ENCODE results near the gene BTRC. TPM values are rescaled to one million over a fixed set of nuclear protein-coding genes. Genes with fewer than 3 reads are reported as not detected.

BTRC gene
- total and polyA plus RNA-seq, 12 donors = 9.5 to 49.9 (median 34.2) TPM

DNA sequence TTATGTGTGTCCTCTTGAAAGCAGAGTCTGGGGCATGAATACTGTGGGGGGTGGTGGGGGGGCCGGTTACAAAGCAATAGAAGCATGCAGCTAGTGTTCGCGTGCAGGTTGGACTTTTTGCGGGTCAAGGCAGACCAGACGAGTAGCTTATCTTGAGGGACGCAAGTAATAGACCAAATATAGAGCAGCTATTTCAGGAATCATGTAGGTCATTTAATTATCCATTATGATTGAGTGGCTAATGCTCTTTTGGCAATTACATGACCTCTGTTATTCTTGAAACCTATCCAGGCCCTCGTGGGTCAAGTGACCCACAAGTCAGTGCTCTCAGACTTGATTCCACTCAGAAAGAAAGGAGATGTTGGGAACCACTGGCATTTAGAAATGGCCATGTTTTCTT, 93.0 kb downstream of the BTRC start:
- intact Hi-C loops (cut with DNase I) = loop anchor here in 6 of 10 donors (2.0 to 10.0 kb wide), 5 partner anchors 142 to 232 kb away; no protein-coding TSS in a partner anchor
- peaks cover 0 to 49% (median 29%) of the 10 kb centered on the region in 9 donors for H3K4me1 ChIP-seq
- H3K4me3 ChIP-seq = no peak overlapping the region
- peak; percentile 34 to 91 (median 82) for ATAC-seq
- H3K27me3 ChIP-seq = no peaks in the 10 kb centered on the region
- H3K36me3 ChIP-seq = no peaks in the 10 kb centered on the region
- DNase-seq = peak; percentile 11 to 14
- H3K9me3 ChIP-seq = no peaks in the 10 kb centered on the region
- TF ChIP-seq, protein P1, sequence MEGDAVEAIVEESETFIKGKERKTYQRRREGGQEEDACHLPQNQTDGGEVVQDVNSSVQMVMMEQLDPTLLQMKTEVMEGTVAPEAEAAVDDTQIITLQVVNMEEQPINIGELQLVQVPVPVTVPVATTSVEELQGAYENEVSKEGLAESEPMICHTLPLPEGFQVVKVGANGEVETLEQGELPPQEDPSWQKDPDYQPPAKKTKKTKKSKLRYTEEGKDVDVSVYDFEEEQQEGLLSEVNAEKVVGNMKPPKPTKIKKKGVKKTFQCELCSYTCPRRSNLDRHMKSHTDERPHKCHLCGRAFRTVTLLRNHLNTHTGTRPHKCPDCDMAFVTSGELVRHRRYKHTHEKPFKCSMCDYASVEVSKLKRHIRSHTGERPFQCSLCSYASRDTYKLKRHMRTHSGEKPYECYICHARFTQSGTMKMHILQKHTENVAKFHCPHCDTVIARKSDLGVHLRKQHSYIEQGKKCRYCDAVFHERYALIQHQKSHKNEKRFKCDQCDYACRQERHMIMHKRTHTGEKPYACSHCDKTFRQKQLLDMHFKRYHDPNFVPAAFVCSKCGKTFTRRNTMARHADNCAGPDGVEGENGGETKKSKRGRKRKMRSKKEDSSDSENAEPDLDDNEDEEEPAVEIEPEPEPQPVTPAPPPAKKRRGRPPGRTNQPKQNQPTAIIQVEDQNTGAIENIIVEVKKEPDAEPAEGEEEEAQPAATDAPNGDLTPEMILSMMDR (IDR thresholded peaks at IDR 0.05) = no peak
- 32 to 44% methylated on average over 7 of the region's 7 CpGs for WGBS, 2 donors
- peak overlapping the region in 6 of 10 donors; percentile 47 to 61 (median 59) for H3K27ac ChIP-seq

DNA sequence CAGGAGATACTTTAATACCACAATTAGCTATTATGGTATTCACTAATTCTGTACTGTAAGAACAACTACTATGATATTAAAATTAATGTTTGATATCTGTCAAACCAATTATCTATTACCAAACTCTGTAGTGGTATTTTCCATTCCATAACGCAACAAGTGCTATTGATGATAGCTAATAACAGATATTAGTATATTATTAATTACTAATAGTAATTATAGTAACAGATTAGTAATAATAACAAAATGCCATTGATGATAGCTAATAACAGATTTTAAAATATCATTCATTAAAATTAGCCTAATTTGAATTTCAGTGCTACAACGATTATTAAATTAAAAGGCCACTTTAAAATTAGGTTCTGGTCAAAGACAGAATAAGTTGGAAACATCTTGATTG, 93.5 kb downstream of the BTRC start:
- ATAC-seq (no peak), DNase-seq (no peak)
- Histone ChIP-seq H3K27me3 (no peaks in the 10 kb centered on the region), H3K27ac (peak overlapping the region in 6 of 10 donors; percentile 47 to 61 (median 59)), H3K4me3 (no peak overlapping the region), H3K36me3 (no peaks in the 10 kb centered on the region), H3K4me1 (peaks cover 0 to 52% (median 29%) of the 10 kb centered on the region in 9 donors), H3K9me3 (no peaks in the 10 kb centered on the region)
- TF ChIP-seq, protein P1 (IDR thresholded peaks at IDR 0.05) = no peak
- 98 to 99% methylated on average over 2 of the region's 2 CpGs for WGBS, 2 donors
- intact Hi-C loops (cut with DNase I) = loop anchor here in 6 of 10 donors (2.0 to 10.0 kb wide), 5 partner anchors 143 to 233 kb away; no protein-coding TSS in a partner anchor

DNA sequence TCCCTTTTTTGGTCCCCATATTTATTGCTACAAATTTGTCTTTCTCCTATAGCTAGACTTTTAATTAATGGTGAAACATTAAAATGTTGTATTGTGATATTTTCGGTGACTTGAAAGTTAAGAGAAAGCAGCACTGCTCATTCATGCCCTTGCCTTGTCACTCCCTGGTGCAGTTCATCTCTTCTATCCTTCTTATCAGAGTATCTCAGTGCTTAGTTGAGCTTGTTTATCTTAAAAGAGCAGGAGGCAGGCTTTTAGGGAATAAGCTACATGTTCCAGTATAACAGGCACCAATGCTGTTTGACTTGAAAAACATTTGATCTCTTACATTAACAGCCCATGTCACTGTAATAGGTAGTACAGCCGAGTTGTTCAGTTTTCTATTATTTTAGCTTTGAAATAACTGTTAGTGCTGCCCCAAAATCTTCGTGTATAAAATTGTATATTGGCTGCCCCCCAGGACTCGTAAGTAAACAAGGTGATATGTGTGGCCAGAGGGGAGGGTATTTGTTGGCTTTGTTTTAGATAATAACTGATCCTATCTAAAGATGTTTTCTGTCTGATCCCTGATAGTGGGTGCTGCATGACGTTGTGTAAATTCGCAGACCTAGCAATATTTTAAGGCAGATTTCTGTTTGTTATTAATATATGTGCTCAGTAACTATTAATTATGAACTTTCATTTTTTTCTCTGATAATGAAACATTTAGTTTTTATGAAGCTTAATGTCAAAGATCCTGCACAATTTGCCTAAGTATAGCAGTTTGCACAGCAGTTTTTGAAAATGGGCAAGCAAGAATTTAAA, 96.5 kb downstream of the BTRC start:
- peak overlapping the region in 1 of 10 donors; percentile 7 for H3K27ac ChIP-seq
- ATAC-seq (no peak), DNase-seq (no peak)
- intact Hi-C loops (cut with DNase I) = no loop called here
- H3K4me1 ChIP-seq = peaks cover 0 to 55% (median 31%) of the 10 kb centered on the region in 9 donors
- WGBS, 2 donors = 64 to 66% methylated on average over 6 of the region's 6 CpGs
- H3K4me3 ChIP-seq = no peak overlapping the region
- H3K27me3 ChIP-seq = no peaks in the 10 kb centered on the region
- TF ChIP-seq, protein P1 (IDR thresholded peaks at IDR 0.05) = no peak
- no peaks in the 10 kb centered on the region for H3K36me3 ChIP-seq
- H3K9me3 ChIP-seq = no peaks in the 10 kb centered on the region

DNA sequence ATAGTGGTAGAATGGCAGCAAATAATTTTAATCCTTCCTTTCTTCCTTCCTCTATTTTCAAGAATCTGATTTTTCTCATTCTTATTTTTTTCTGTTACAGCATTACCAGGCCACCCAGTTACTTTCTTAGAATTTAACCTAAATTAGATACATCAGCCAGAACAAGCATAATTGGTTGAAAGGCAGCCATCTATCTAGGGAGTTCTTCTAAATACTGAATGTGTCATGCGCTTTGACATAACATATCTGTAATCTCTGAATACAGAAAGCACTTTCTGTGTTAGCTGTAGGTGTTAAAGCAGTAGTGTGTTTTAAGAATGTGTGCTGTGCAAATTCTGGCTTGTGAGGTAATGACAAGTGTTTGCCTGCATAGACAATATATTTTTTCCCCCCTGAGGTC, 97.3 kb downstream of the BTRC start:
- intact Hi-C loops (cut with DNase I) = no loop called here
- Histone ChIP-seq H3K4me3 (no peak overlapping the region), H3K27me3 (no peaks in the 10 kb centered on the region), H3K4me1 (peaks cover 0 to 47% (median 26%) of the 10 kb centered on the region in 9 donors), H3K36me3 (no peaks in the 10 kb centered on the region), H3K27ac (no peak overlapping the region), H3K9me3 (no peaks in the 10 kb centered on the region)
- TF ChIP-seq, protein P1 (IDR thresholded peaks at IDR 0.05) = no peak
- ATAC-seq = no peak
- 91 to 95% methylated on average over 1 of the region's 1 CpG for WGBS, 2 donors
- no peak for DNase-seq
